Peyer's patch (tissue), 4 donors: Measurements from ENCODE around the gene USF1.

Experiments used
- POLR2A ChIP-seq, 2 donors: fragments of 450-650 bp; IDR thresholded peaks; one replicate each; pipeline ENCODE4 v1.5.1; 2017; ENCODE audit warnings: antibody characterized with exemption in 2 of 2, mild to moderate bottlenecking in 2 of 2, moderate library complexity in 2 of 2
- TF ChIP-seq, protein P1 (sequence below), 6 experiments: fragments of 450-650 bp in 4 of 6; fragments of 200-600 bp in 2 of 6; sonication (generic) in 1 of 6; IDR thresholded peaks; one replicate each; pipeline ENCODE4 v1.5.1; 2017 to 2019; ENCODE audit warnings: antibody characterized with exemption in 6 of 6, mild to moderate bottlenecking in 3 of 6, moderate library complexity in 1 of 6

DNA sequence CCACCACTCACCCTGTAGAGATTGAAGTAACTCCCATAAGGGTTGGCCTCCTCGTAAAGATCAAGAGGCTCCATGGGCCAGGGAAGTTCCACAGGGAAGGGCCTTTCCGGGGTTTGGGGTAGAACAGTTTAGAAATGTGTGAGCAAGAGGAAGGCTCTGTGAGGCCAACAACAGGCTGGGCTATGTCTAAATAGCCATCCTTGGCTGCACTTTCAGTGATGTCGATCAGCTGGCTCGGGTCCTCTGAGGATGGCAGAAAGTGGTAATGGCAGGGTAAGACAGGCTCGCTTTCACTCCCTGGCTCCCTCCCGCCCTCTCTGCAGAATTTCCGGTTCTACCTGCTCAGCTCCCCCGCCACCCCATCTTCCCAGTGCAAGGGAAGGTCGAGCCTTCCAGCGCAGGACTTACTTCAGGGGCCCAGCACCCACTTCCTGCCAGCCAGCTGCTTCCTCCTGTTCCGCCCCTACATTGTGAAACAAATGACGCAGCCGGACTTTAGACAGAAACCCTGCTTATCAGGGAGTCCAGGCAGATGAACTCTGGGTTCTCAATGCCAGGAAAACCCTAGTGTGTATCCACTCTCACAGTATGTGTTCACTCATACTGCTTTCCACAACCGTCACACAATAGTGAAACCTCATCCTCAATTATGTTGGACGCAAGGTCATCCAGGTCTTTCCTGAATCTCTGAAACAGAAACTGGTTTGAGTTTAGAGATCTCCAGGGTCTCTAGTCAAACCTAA is 32.1 kb downstream of the USF1 start:
- TF ChIP-seq, protein P1, sequence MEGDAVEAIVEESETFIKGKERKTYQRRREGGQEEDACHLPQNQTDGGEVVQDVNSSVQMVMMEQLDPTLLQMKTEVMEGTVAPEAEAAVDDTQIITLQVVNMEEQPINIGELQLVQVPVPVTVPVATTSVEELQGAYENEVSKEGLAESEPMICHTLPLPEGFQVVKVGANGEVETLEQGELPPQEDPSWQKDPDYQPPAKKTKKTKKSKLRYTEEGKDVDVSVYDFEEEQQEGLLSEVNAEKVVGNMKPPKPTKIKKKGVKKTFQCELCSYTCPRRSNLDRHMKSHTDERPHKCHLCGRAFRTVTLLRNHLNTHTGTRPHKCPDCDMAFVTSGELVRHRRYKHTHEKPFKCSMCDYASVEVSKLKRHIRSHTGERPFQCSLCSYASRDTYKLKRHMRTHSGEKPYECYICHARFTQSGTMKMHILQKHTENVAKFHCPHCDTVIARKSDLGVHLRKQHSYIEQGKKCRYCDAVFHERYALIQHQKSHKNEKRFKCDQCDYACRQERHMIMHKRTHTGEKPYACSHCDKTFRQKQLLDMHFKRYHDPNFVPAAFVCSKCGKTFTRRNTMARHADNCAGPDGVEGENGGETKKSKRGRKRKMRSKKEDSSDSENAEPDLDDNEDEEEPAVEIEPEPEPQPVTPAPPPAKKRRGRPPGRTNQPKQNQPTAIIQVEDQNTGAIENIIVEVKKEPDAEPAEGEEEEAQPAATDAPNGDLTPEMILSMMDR (IDR thresholded peaks at IDR 0.05), result peak in 1 of 6 experiments; percentile 17
- peak in 1 of 2 donors; percentile 80 for TF ChIP-seq POLR2A (IDR thresholded peaks at IDR 0.05)
